NCI-H1694 treated with DMSO at 0.1 percent for 48 hours (cell line): ENCODE data around the gene OVOL1.
"Not testable (repeated sequence)": the region's sequence is repeated elsewhere in the genome, so short reads cannot be mapped to it uniquely, and the experiment has no call there.

ENCODE experiments used
- DNase-seq: peaks from one replicate; lab custom pipeline; 2025; lab: John Stamatoyannopoulos, UW

Gene OVOL1

GRCh38 chr11:65814986-65815565 lies 28.2 kb downstream of the OVOL1 start:
- no peak for DNase-seq

GRCh38 chr11:65816696-65817095 lies 29.8 kb downstream of the OVOL1 start:
- DNase-seq = no peak

DNA sequence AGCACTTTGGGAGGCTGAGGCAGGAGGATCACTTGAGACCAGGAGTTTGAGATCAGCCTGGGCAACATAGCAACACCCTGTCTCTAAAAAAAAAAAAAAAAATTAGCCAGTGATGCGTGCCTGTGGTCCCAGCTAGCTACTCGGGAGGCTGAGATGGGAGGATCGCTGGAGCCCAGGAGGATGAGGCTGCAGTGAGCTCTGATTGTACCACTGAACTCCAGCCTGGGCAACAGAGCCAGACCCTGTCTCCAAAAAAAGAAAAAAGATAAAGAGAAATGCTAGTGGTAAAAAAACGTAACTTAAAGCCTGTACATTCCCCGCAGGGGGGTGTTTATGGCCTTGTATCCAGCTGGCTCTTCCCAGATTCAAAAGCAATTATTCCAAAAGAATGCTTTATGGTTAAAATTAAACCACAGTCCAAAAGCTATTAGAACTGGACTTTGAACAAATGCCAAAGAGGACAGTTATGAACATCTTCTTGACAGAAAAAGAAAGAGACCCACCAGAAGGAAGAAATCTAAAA lies 30.5 kb downstream of the OVOL1 start:
- no peak for DNase-seq

DNA sequence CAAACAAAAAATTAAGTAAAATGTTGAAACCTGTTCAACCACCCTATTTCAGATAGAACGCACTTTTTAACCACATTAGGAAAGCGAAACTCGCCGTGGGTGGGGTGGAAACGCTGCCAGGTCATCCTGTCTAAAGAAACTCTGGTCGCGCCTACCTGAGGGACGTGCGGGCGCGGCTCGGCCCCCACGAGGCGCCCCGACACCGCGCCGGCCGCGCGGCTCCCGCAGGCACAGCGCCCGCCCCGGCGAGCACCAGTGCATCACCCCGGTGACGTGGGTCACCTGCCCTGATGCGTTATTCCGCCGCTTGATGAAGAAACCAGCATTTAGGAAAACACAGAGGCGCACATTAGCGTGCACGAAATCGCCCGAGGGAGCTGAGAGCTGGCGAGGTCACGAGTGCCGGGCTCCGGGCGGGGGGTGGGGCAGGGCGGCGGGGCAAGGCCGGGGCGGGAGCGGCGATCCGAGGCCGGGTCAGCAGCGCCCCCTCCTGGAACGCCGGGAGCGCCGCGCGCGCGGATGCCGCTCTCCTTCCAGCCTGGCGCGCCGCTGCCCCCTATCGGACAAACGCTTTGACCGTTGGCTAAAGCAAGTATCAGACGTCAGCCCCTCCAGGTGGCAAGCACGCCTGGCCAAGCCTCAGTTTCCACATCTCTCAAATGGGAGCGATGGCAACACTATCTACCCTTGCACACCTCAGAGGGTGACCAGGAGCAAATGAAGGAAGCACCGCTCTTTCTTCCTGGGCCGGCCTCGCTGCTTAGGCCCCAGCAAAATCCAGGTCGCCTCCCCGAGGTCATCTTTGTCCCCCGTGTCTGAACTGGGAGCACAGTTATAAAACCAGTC lies 31.2 kb downstream of the OVOL1 start:
- DNase-seq = peak; percentile 57

- no peak for DNase-seq
These were observed 34.2 kb downstream of the OVOL1 start for GRCh38 chr11:65821107-65821506.

- no peak for DNase-seq
These were observed 36.1 kb downstream of the OVOL1 start for GRCh38 chr11:65822776-65823528.

- DNase-seq = no peak
These were observed 40.3 kb downstream of the OVOL1 start for GRCh38 chr11:65826984-65827735.

GRCh38 chr11:65829459-65829858 lies 42.6 kb downstream of the OVOL1 start:
- no peak for DNase-seq

DNA sequence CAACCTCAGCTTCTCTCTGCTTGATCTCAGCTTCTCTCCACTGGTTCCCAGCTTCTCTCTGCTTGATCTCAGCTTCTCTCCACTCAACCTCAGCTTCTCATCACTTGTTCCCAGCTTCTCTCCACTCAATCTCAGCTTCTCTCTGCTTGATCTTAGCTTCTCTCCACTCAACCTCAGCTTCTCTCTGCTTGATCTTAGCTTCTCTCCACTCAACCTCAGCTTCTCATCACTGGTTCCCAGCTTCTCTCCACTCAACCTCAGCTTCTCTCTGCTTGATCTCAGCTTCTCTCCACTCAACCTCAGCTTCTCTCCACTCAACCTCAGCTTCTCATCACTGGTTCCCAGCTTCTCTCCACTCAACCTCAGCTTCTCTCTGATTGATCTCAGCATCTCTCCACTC lies 45.4 kb downstream of the OVOL1 start:
- not testable (repeated sequence) for DNase-seq

- DNase-seq = peak; percentile 59
These were observed 46.6 kb downstream of the OVOL1 start, which contains the start of gene SNX32 for GRCh38 chr11:65833297-65834030. Gene SNX32, plus strand, starts transcription at chr11:65833963. Its CDS starts 103 bp downstream, at chr11:65834066.

DNA sequence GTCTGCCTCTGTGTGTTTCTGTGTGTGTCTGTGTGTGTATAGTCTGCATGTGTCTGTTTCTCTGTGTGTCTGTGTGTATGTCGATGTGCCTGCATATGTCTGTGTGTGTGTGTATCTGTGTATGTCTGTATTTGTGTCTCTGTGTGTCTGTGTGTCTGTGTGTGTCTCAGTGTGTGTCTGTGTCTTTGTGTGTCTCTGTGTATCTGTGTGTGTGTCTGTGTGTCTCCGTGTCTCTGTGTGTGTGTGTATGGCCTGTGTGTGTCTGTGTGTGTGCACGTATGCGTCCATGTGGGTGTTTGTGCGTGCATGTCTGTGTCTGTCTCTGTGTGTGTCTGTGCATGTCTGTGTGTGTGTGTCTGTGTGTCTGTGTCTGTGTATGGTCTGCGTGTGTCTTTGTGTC lies 47.3 kb downstream of the OVOL1 start:
- no peak for DNase-seq

DNA sequence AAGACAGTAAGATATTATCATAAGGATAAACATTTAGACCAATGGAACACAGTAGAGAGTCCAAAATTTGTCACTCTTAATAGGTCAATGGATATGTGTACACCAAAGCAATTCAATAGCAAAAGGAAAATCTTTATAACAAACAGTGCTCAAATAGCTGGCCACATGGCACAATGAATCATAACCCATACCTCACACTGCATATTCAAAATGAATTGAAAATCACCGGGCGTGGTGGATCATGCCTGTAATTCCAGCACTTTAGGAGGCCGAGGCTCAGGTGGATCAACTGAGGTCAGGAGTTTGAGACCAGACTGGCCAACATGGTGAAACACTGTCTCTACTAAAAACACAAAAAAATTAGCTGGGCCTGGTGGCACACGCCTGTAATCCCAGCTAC lies 55.3 kb downstream of the OVOL1 start:
- DNase-seq = no peak

- no peak for DNase-seq
These were observed 56.9 kb downstream of the OVOL1 start for GRCh38 chr11:65843811-65844210.

DNA sequence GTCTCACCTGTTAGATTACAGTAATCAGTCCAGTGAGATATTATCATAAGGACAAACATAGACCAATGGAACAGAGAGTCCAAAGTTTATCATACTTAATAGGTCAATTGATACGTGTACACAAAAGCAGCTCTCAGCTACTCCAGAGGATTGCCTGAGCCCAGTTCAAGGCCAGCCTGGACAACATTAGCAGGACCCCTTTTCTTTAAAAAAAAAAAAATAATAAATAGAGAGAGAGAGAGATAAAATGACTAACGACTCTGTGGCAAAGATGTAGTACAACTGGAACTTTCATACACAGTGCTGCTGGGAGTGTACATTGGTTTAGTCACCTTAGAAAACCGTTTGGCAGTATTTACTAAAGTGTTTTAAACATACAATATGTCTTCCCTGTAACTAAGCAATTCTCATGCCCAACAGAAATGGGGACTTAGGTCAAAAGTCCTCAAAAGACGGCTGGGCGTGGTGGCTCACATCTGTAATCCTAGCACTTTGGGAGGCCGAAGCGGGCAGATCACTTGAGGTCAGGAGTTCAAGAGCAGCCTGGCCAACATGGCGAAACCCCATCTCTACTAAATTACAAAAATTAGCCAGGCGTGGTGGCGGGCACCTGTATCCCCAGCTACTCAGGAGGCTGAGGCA lies 57.5 kb downstream of the OVOL1 start:
- no peak for DNase-seq
